HG02588 (cell line): ENCODE measurements around the gene TMPRSS11E.
"Not testable (repeated sequence)": the region's sequence is repeated elsewhere in the genome, so short reads cannot be mapped to it uniquely, and the experiment has no call there.

ENCODE experiments used
- ATAC-seq: cut with Tn5 transposase; IDR thresholded peaks from one replicate; pipeline ENCODE4 v1.9.1; 2021; ENCODE audit warnings: mild to moderate bottlenecking, moderate library complexity; ENCODE audit not compliant: unreplicated experiment

The TMPRSS11E gene

GRCh38 chr4:68461790-68462189 lies 14.5 kb downstream of the TMPRSS11E start:
- ATAC-seq: no peak

- no peak for ATAC-seq
Observed at GRCh38 chr4:68462691-68463090, 15.4 kb downstream of the TMPRSS11E start.

- no peak for ATAC-seq
Observed at GRCh38 chr4:68463796-68464195, 16.5 kb downstream of the TMPRSS11E start.

- no peak for ATAC-seq
Observed at GRCh38 chr4:68465058-68465457, 17.8 kb downstream of the TMPRSS11E start.

GRCh38 chr4:68466185-68466584 lies 18.9 kb downstream of the TMPRSS11E start:
- ATAC-seq: no peak

- ATAC-seq: no peak
Observed at GRCh38 chr4:68466751-68467150, 19.5 kb downstream of the TMPRSS11E start.

- ATAC-seq: peak; percentile 46
Observed at GRCh38 chr4:68469482-68469881, 22.2 kb downstream of the TMPRSS11E start.

GRCh38 chr4:68476191-68476590 lies 28.9 kb downstream of the TMPRSS11E start:
- ATAC-seq: no peak

- no peak for ATAC-seq
Observed at GRCh38 chr4:68489338-68489737, 42.1 kb downstream of the TMPRSS11E start.

GRCh38 chr4:68490826-68491457 lies 43.7 kb downstream of the TMPRSS11E start:
- ATAC-seq: no peak

GRCh38 chr4:68494688-68495087 lies 47.4 kb downstream of the TMPRSS11E start:
- ATAC-seq: peak; percentile 42

GRCh38 chr4:68498413-68499007 lies 51.2 kb downstream of the TMPRSS11E start:
- ATAC-seq: peak; percentile 90

- no peak for ATAC-seq
Observed at GRCh38 chr4:68499021-68499420, 51.8 kb downstream of the TMPRSS11E start.

- not testable (repeated sequence) for ATAC-seq
Observed at GRCh38 chr4:68503462-68503861, 56.2 kb downstream of the TMPRSS11E start.

GRCh38 chr4:68504836-68505235 lies 57.6 kb downstream of the TMPRSS11E start:
- ATAC-seq: not testable (repeated sequence)

- ATAC-seq: peak; percentile 46
Observed at GRCh38 chr4:68505452-68505851, 58.2 kb downstream of the TMPRSS11E start.

- ATAC-seq: no peak
Observed at GRCh38 chr4:68518889-68519288, 71.6 kb downstream of the TMPRSS11E start.

GRCh38 chr4:68520985-68521384 lies 73.7 kb downstream of the TMPRSS11E start:
- ATAC-seq: no peak

GRCh38 chr4:68522232-68522631 lies 75.0 kb downstream of the TMPRSS11E start:
- ATAC-seq: not testable (repeated sequence)

GRCh38 chr4:68535974-68536373 lies 88.7 kb downstream of the TMPRSS11E start:
- ATAC-seq: no peak

GRCh38 chr4:68536375-68536774 lies 89.1 kb downstream of the TMPRSS11E start:
- ATAC-seq: no peak

- ATAC-seq: not testable (repeated sequence)
Observed at GRCh38 chr4:68542742-68543141, 95.5 kb downstream of the TMPRSS11E start.
